Lower lobe of right lung (tissue), 2 donors: ENCODE results near the gene LHB. TPM values are rescaled to one million over a fixed set of nuclear protein-coding genes. Genes with fewer than 3 reads are reported as not detected.
"Not testable (repeated sequence)": the region's sequence is repeated elsewhere in the genome, so short reads cannot be mapped to it uniquely, and the experiment has no call there.

ENCODE experiments used
- ATAC-seq, 2 donors: fragments of 200-7000 bp; cut with Tn5 transposase; one replicate each; pipeline ENCODE4 v1.9.1; 2020 to 2022; ENCODE audit warnings: mild to moderate bottlenecking in 2 of 2, moderate library complexity in 2 of 2
- DNase-seq: peaks from one replicate; pipeline ENCODE4 v3.0.0-alpha.2; 2020
- H3K27ac ChIP-seq: fragments of 200-600 bp; one replicate; pipeline ENCODE4 v1.8.0; 2022
- H3K27me3 ChIP-seq: fragments of 200-600 bp; one replicate; pipeline ENCODE4 v1.8.0; 2022; ENCODE audit warnings: low read depth
- H3K36me3 ChIP-seq: fragments of 200-600 bp; one replicate; pipeline ENCODE4 v1.8.0; 2022; ENCODE audit warnings: mild to moderate bottlenecking
- H3K4me1 ChIP-seq: fragments of 200-600 bp; one replicate; pipeline ENCODE4 v1.8.0; 2022
- H3K4me3 ChIP-seq: fragments of 200-600 bp; one replicate; pipeline ENCODE4 v1.8.0; 2022; ENCODE audit warnings: mild to moderate bottlenecking
- H3K9me3 ChIP-seq: fragments of 200-600 bp; one replicate; pipeline ENCODE4 v1.8.0; 2022
- intact Hi-C: fragments of 100-400 bp; cut with DNase I; formaldehyde crosslinking; loops from one replicate; pipeline ENCODE4 v1.11.0; 2022
- total RNA-seq: library from RNA; stranded (reverse); fragmentation: NEBNext Ultra II Directional; extraction: Animal tissue kit (Norgen Biotek cat#: 25700); gene quantifications from one replicate; pipeline ENCODE4 v1.2.1, GENCODE V29; 2021
- TF ChIP-seq, protein P1 (sequence below): fragments of 200-600 bp; IDR thresholded peaks from one replicate; pipeline ENCODE4 v1.8.0; 2022; ENCODE audit warnings: antibody characterized with exemption, mild to moderate bottlenecking
- donor health status: DM: no; HTN: yes; CAD: no; lungs with severe emphysema.

Gene LHB
- total RNA-seq, 1 donor from 2014 or later = not detected

DNA sequence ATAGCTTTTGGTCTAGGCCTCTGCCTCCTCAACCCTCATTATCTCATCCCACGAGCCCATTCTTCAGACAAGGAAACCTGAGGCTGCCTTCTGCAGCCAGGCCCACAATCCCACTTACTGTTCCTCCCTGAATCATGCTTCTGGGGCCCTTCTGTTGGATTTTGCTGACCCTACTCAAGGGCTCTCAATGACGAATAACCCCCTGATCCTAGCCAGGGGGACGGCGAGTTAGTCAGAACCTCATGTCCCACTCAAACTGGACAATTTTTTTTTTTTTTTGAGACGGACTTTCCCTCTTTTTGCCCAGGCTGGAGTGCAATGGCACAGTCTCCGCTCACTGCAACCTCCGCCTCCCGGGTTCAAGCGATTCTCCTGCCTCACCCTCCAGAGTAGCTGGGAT lies 5.2 kb upstream of the LHB start:
- H3K27ac ChIP-seq = no peak overlapping the region
- intact Hi-C loops = no loop called here
- TF ChIP-seq, protein P1, sequence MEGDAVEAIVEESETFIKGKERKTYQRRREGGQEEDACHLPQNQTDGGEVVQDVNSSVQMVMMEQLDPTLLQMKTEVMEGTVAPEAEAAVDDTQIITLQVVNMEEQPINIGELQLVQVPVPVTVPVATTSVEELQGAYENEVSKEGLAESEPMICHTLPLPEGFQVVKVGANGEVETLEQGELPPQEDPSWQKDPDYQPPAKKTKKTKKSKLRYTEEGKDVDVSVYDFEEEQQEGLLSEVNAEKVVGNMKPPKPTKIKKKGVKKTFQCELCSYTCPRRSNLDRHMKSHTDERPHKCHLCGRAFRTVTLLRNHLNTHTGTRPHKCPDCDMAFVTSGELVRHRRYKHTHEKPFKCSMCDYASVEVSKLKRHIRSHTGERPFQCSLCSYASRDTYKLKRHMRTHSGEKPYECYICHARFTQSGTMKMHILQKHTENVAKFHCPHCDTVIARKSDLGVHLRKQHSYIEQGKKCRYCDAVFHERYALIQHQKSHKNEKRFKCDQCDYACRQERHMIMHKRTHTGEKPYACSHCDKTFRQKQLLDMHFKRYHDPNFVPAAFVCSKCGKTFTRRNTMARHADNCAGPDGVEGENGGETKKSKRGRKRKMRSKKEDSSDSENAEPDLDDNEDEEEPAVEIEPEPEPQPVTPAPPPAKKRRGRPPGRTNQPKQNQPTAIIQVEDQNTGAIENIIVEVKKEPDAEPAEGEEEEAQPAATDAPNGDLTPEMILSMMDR = no peak
- H3K27me3 ChIP-seq = peaks cover 7% of the 10 kb centered on the region
- H3K36me3 ChIP-seq = no peaks in the 10 kb centered on the region
- no peak overlapping the region for H3K4me3 ChIP-seq
- H3K4me1 ChIP-seq = peaks cover 21% of the 10 kb centered on the region
- ATAC-seq (no peak), DNase-seq (no peak)
- no peaks in the 10 kb centered on the region for H3K9me3 ChIP-seq

DNA sequence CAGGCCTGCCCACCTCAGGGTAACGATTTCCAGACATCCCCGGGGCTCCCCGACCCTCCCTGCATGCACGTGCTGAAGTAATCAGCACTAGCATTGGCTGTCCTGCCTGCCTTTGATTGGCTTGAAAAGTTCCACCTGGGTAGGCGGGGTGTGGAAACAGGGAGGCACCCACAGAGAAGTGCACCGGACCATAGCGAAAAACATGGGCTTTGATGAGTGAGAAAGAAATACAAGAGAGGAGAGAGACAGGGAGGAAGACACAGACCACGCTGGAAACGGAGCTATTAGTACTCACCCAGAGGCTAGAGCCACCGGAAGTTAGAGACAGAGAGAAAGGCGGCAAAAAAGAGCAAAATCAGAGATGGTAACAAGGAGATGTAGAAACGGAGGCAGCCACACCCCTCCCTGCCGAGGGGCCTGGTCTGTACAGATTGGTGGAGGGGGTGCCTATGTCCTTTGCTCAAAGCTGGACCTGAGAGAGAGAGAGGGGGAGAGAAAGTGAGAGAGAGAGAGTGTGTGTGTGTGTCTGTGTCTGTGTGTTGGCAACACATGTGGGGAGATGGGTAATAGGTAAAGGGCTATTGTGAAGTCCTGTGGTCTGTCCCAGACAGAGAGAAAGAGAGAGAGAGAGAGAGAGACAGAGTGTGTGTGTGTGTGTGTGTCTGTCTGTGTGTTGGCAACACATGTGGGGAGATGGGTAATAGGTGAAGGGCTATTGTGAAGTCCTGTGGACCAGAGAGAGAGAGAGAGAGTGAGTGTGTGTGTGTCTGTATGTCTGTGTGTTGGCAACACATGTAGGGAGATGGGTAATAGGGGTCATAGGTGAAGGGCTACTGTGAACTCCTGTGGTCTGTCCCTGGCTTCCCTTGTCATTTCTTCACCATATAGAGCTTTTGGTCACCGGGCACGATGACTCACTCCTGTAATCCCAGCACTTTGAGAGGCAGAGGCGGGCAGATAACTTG lies 4.3 kb upstream of the LHB start:
- TF ChIP-seq, protein P1 = no peak
- peaks cover 21% of the 10 kb centered on the region for H3K4me1 ChIP-seq
- no peaks in the 10 kb centered on the region for H3K9me3 ChIP-seq
- DNase-seq (no peak), ATAC-seq (no peak)
- H3K36me3 ChIP-seq = no peaks in the 10 kb centered on the region
- no peak overlapping the region for H3K27ac ChIP-seq
- intact Hi-C loops = no loop called here
- no peak overlapping the region for H3K4me3 ChIP-seq
- peaks cover 7% of the 10 kb centered on the region for H3K27me3 ChIP-seq

DNA sequence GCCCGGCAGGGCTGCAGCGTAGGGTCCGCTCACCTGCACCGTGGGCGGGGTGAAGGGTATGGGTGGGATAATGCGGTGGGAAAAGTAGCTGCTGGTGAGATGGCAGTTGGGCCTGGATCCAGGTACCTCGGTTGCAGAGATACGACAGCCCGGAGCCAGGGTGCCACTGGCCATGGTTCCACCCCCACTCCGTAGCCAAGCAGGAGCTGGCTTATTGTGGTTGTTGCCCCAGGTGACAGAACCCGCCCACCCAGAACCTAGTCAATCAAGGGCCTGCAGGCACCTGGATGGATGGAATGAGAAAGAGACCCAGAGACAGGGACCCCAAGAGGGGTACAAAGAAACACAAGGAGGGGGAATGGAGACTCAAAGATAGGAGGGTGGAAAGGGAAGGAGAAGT lies 3.5 kb upstream of the LHB start:
- Histone ChIP-seq H3K27me3 (peaks cover 7% of the 10 kb centered on the region), H3K27ac (no peak overlapping the region), H3K9me3 (no peaks in the 10 kb centered on the region), H3K4me1 (peaks cover 21% of the 10 kb centered on the region), H3K4me3 (no peak overlapping the region), H3K36me3 (peaks cover 3% of the 10 kb centered on the region)
- TF ChIP-seq, protein P1 = no peak
- ATAC-seq (no peak), DNase-seq (no peak)
- intact Hi-C loops = no loop called here

DNA sequence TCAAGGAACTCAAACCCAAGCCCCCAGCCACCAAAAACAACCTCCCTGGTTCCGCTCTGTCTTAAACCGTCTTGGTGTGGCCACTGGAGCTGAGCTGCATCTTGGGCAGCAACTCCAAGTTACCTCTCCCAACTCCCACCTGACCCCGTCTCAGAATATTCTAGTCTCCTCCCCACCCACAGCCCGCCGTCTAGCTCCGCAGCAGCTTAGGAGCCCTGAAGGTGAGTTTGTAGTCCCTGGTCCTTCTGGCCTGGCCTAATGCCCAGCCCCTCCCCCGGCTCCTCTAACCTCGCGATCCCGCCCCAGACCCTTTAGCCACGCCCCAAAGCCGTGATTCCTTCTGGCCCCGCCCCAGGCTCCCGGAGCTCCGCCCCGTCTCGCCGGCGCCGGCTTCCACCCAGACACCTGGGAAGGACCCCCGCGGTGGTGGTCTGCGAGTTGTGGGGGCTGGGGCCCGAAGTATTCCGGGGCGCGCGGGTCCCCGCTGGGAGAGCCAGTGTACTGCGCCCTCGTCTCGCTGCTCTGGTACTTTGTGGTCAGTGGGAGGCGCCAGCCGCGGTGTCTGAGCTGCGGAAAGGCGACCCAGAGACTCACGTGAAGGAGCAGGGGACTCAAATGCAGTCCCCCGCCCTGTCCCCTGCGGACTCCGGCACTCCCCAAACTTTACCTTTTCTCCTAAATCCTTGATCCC lies 2.5 kb upstream of the LHB start:
- peak overlapping the region; percentile 54 for H3K4me3 ChIP-seq
- TF ChIP-seq, protein P1 = no peak
- intact Hi-C loops = no loop called here
- DNase-seq = peak; percentile 92
- H3K4me1 ChIP-seq = peaks cover 21% of the 10 kb centered on the region
- H3K27me3 ChIP-seq = peaks cover 7% of the 10 kb centered on the region
- peaks cover 12% of the 10 kb centered on the region for H3K36me3 ChIP-seq
- peak; percentile 84 to 87 for ATAC-seq
- H3K9me3 ChIP-seq = no peaks in the 10 kb centered on the region
- no peak overlapping the region for H3K27ac ChIP-seq

DNA sequence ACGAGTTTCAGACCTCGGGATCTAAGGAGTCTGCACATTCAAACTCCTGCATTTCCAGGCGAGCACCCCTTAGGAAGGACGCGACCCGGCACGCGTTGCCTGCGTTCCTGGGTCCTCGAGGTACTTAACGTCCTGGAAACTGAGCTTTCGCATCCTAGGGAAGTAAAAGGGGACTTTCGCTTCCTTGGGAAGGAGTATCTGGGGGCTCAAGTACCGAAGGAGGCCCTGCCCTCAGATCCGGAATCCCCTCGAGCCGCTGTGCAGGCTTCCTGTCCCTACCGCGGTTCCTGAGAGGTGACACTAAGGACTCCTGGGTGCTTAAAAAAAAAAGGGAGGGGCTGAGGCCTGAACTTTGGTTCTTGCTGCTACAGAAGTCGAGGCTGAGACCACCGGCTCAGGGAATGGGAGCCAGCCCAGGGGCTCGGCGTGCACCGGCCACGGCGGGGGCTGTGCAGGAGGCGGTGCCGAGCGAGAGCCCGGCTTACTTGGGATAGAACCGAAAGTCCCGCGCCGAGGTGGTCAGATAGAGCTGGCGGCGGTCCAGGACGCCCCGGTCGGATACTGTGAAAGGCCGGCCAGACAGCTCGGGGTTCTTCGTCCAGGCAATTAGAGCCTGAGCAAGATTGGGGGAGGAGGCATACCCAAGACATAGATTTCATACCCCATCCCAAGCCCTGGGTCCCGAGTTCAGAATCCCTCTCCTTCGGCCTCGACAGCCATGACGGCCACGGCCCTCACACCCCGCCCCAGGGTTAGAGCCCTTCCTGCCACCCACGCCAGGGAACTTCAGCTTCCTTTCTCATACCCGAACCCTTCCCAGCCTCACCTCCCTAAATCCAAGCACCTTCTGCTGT lies 1.7 kb upstream of the LHB start:
- H3K27ac ChIP-seq, H3K27me3 ChIP-seq, intact Hi-C loops, H3K9me3 ChIP-seq: not testable (repeated sequence)
- Histone ChIP-seq H3K4me3 (peak overlapping the region; percentile 54), H3K4me1 (peaks cover 21% of the 10 kb centered on the region), H3K36me3 (peaks cover 17% of the 10 kb centered on the region)
- peak; percentile 58 for DNase-seq
- ATAC-seq = peak; percentile 14 to 42
